HepG2 (cell line): ENCODE results near the gene PSENEN. TPM values are rescaled to one million over a fixed set of nuclear protein-coding genes. Genes with fewer than 3 reads are reported as not detected.

Experiments
- DRAP1 ChIP-seq: IDR thresholded peaks from 2 replicates; pipeline ENCODE4 v1.6.1; 2016; ENCODE audit warnings: missing genetic modification reagents, missing compliant biosample characterization
- JUND ChIP-seq: sonication (generic); formaldehyde crosslinking; IDR thresholded peaks from 2 replicates; pipeline ENCODE4 v1.8.0; 2022; ENCODE audit warnings: mild to moderate bottlenecking, missing genetic modification reagents
- PAX8 ChIP-seq: sonication (generic); formaldehyde crosslinking; IDR thresholded peaks from 2 replicates; pipeline ENCODE4 v1.8.0; 2022; ENCODE audit warnings: mild to moderate bottlenecking, missing genetic modification reagents, borderline replicate concordance
- RFX5 ChIP-seq: IDR thresholded peaks from 2 replicates; pipeline ENCODE4 v1.6.1; 2011; ENCODE audit warnings: low read depth, low read length, improper control_type of control experiment
- SOX13 ChIP-seq, 3 experiments: fragments of 450-650 bp in 1 of 3; sonication (generic) in 1 of 3; formaldehyde crosslinking in 1 of 3; IDR thresholded peaks in 2 of 3; conservative IDR thresholded peaks in 1 of 3; 2 replicates each; pipeline versions ENCODE4 v1.5.0 to v1.6.1; 2016 to 2020; ENCODE audit warnings: antibody characterized with exemption in 1 of 3, mild to moderate bottlenecking in 1 of 3, missing compliant biosample characterization in 1 of 3, missing genetic modification reagents in 1 of 3, moderate library complexity in 1 of 3
- TOE1 ChIP-seq: sonication (generic); formaldehyde crosslinking; IDR thresholded peaks from 2 replicates; pipeline ENCODE4 v1.4.0; 2020; ENCODE audit warnings: mild to moderate bottlenecking, missing genetic modification reagents
- USF2 ChIP-seq, 2 experiments: sonication (generic) in 1 of 2; formaldehyde crosslinking in 1 of 2; IDR thresholded peaks; 2 replicates each; pipeline versions ENCODE4 v1.5.1 to v1.6.1; 2011 to 2020; ENCODE audit warnings: borderline replicate concordance in 1 of 2, low read depth in 1 of 2, low read length in 1 of 2, mild to moderate bottlenecking in 1 of 2, missing genetic modification reagents in 1 of 2, moderate library complexity in 1 of 2
- ZBTB25 ChIP-seq: IDR thresholded peaks from 2 replicates; pipeline ENCODE4 v1.6.1; 2018; ENCODE audit warnings: missing genetic modification reagents
- ZFP37 ChIP-seq: sonication (generic); formaldehyde crosslinking; IDR thresholded peaks from 2 replicates; pipeline ENCODE4 v1.4.0; 2020; ENCODE audit warnings: missing genetic modification reagents, borderline replicate concordance
- ZKSCAN5 ChIP-seq: sonication (generic); formaldehyde crosslinking; IDR thresholded peaks from 2 replicates; pipeline ENCODE4 v1.5.1; 2020; ENCODE audit warnings: mild to moderate bottlenecking, missing genetic modification reagents
- ZMYM2 ChIP-seq: sonication (generic); formaldehyde crosslinking; IDR thresholded peaks from 2 replicates; pipeline ENCODE4 v1.8.0; 2022; ENCODE audit warnings: mild to moderate bottlenecking, missing genetic modification reagents
- ZNF136 ChIP-seq: sonication (generic); formaldehyde crosslinking; IDR thresholded peaks from 2 replicates; pipeline ENCODE4 v1.8.1; 2022; ENCODE audit warnings: low read depth, mild to moderate bottlenecking, moderate library complexity, missing genetic modification reagents
- ZNF335 ChIP-seq: sonication (generic); formaldehyde crosslinking; IDR thresholded peaks from 2 replicates; pipeline ENCODE4 v1.4.0; 2020; ENCODE audit warnings: missing genetic modification reagents
- ZNF350 ChIP-seq: sonication (generic); formaldehyde crosslinking; IDR thresholded peaks from 2 replicates; pipeline ENCODE4 v1.4.0; 2020; ENCODE audit warnings: mild to moderate bottlenecking, low read depth, missing genetic modification reagents, borderline replicate concordance
- ZSCAN29 ChIP-seq: sonication (generic); formaldehyde crosslinking; conservative IDR thresholded peaks from 2 replicates; pipeline ENCODE4 v1.4.0; 2020; ENCODE audit warnings: mild to moderate bottlenecking, missing genetic modification reagents
- polyA plus RNA-seq, 8 experiments: library from polyadenylated mRNA; depleted of rRNA in 3 of 8; stranded (reverse) in 7 of 8; unstranded in 1 of 8; fragments of >200 nt; fragmentation: Illumina TruSeq in 4 of 8; extraction: Trizol in 4 of 8; gene quantifications; 2 replicates each; pipeline versions ENCODE4 v1.2.1 to v1.2.3, GENCODE V29; 2011 to 2016; ENCODE audit warnings: low read depth in 4 of 8, missing spikeins in 1 of 8, mixed read lengths in 1 of 8; ENCODE audit not compliant: insufficient read depth in 1 of 8
- total RNA-seq, 5 experiments: library from RNA; depleted of rRNA; stranded (reverse); fragments of >200 nt; fragmentation: Illumina TruSeq; extraction: Trizol; gene quantifications; 2 replicates each; pipeline ENCODE4 v1.2.3, GENCODE V29; 2016; ENCODE audit warnings: low read depth in 1 of 5
- TF ChIP-seq, protein P1 (sequence below): sonication (generic); formaldehyde crosslinking; IDR thresholded peaks from 2 replicates; pipeline ENCODE4 v1.5.0; 2020; ENCODE audit warnings: mild to moderate bottlenecking, missing genetic modification reagents
- TF ChIP-seq, protein P2 (sequence below): sonication (generic); formaldehyde crosslinking; IDR thresholded peaks from 2 replicates; pipeline ENCODE4 v1.8.1; 2023; ENCODE audit warnings: missing genetic modification reagents, mild to moderate bottlenecking, borderline replicate concordance

Gene PSENEN
- total and polyA plus RNA-seq, 2 of the 13 experiments (the other 11 are each of a cell fraction or from before 2014, with no cell fraction given) = 16.9 to 34.2 TPM

DNA sequence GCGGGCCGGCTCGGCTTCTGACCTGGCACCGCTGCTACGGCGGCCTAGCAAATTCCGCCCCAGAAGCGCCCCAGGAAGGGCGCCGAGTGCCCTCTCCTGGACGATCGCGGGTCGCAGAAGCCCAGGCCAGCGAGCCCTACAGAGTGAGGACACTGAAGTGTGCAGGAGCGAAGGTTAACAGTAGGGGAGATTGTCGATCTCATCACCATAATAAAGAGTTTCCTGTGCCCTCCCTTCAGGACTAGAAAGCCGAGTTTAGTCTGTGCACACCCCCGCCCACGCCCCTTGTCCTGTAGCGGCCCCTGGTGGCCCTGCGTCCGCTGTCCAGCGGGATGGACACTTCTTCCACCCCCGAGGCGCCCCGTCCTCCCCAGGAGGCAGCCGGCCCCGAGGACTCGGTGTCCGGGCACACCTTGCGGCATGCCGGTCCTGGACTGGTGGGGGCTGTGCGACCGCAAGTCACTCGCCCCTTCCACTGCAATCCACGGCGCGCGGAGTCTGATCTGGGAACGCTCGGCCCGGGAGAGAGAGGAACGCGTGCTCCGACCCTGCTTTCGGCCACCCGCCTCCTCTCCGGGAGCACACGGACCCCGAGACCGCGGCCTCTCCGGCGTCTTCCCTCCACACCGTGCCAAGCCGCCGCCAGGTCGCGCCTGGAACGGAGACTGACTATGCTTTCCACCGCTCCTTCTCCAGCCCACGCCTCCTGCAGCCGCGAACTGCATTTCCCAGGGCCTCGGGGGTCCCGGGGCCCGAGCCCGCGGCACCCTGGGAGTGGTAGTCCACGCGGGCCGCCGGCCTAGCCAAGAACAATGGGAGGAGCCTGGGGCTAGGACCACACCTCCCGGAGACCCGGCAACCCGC lies 28.4 kb upstream of the PSENEN start (continued):
- TF ChIP-seq ZFP37 (CRISPR knock-in tag) = no peak
- TF ChIP-seq, protein P1, sequence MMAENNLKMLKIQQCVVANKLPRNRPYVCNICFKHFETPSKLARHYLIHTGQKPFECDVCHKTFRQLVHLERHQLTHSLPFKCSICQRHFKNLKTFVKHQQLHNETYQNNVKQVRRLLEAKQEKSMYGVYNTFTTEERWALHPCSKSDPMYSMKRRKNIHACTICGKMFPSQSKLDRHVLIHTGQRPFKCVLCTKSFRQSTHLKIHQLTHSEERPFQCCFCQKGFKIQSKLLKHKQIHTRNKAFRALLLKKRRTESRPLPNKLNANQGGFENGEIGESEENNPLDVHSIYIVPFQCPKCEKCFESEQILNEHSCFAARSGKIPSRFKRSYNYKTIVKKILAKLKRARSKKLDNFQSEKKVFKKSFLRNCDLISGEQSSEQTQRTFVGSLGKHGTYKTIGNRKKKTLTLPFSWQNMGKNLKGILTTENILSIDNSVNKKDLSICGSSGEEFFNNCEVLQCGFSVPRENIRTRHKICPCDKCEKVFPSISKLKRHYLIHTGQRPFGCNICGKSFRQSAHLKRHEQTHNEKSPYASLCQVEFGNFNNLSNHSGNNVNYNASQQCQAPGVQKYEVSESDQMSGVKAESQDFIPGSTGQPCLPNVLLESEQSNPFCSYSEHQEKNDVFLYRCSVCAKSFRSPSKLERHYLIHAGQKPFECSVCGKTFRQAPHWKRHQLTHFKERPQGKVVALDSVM (CRISPR knock-in tag) = peak; percentile 77; the same call in 1 of the 2 replicates
- peak; percentile 37 for TF ChIP-seq DRAP1 (CRISPR knock-in tag)
- TF ChIP-seq ZBTB25 (CRISPR knock-in tag) = 0 out of 2 replicates have a peak, but pooled peaks have one; percentile 75
- TF ChIP-seq, protein P2, sequence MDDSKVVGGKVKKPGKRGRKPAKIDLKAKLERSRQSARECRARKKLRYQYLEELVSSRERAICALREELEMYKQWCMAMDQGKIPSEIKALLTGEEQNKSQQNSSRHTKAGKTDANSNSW (CRISPR knock-in tag) = no peak
- no peak; the same call in 1 of the 2 replicates for TF ChIP-seq RFX5
- no peak for TF ChIP-seq SOX13 (IDR thresholded peaks at IDR 0.05)
- TF ChIP-seq SOX13 (CRISPR knock-in tag; conservative IDR thresholded peaks at IDR 0.05 in 1 of 2, IDR thresholded peaks at IDR 0.05 in 1 of 2) = no peak; a peak in 1 of 4 replicates
- TF ChIP-seq ZNF350 = peak; percentile 68; the same call in 1 of the 2 replicates
- peak; percentile 96 for TF ChIP-seq ZNF335 (CRISPR knock-in tag)
- no peak for TF ChIP-seq PAX8
- no peak for TF ChIP-seq TOE1 (CRISPR knock-in tag)
- no peak for TF ChIP-seq USF2 (IDR thresholded peaks at IDR 0.05; ENCODE audit: low read depth, low read length)
- 0 out of 2 replicates have a peak, but pooled peaks have one; percentile 35 for TF ChIP-seq USF2 (CRISPR knock-in tag; IDR thresholded peaks at IDR 0.05; ENCODE audit: borderline replicate concordance)
- TF ChIP-seq JUND (CRISPR knock-in tag) = peak; percentile 20; the same call in 1 of the 2 replicates
- peak; percentile 53; the same call in 1 of the 2 replicates for TF ChIP-seq ZKSCAN5 (CRISPR knock-in tag)
- 0 out of 2 replicates have a peak, but pooled peaks have one; percentile 46 for TF ChIP-seq ZSCAN29 (CRISPR knock-in tag)
- TF ChIP-seq ZMYM2 (CRISPR knock-in tag) = no peak
- no peak for TF ChIP-seq ZNF136
